Measurements from ENCODE around the gene TMEM232. TPM values are rescaled to one million over a fixed set of nuclear protein-coding genes. Genes with fewer than 3 reads are reported as not detected.

TMEM232 gene
- total RNA-seq, 4 donors from 2014 or later = 3.8 to 13.1 (median 4.1) TPM; not detected in 1

DNA sequence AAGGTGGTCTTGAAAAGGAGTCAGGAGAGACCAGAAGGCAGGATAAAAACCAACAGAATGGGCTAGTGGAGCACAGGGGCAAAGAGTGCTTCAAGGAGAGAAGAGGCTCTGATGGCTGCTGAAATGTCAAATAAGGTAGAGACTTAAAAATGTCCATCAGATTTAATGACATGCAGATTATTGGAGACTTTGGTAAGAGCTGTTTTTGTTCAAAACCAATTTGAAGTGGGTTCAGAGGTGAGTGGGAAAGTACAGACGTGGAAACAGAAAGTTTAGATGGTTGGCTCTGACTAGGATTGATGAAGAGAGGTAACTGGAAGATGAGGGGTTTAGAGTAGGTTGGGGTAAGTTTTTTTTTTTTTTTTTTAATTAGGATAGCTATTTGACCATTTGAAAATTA lies 26.5 kb upstream of the TMEM232 start:
- 63 to 69% methylated on average over 1 of the region's 1 CpG for WGBS, 2 donors (ENCODE audit: low coverage in 1 of 2)
- in situ Hi-C loops (cut with MboI; ENCODE audit: low pct_ligation_motif_present in 1 of 4, low pct_unique_long_range_greater_than_20kb in 1 of 4, low sequenced_read_pairs in 3 of 4) = loop anchor here in 3 of 4 donors (25.0 kb wide), 1 partner anchor 309 kb away; the partner anchor contains the start of gene TSLP (in 3 of the 3)
- intact Hi-C loops (cut with DNase I; ENCODE audit: low total_unique reads) = no loop called here
- no peak for TF ChIP-seq POLR2AphosphoS5 (IDR thresholded peaks at IDR 0.05)
- no peak for TF ChIP-seq POLR2A (IDR thresholded peaks at IDR 0.05)
- no peak for TF ChIP-seq CTCF (IDR thresholded peaks at IDR 0.05)
- no peak for TF ChIP-seq EP300 (IDR thresholded peaks at IDR 0.05; ENCODE audit: low read depth)
- H3K36me3 ChIP-seq = peaks cover 0 to 50% (median 4%) of the 10 kb centered on the region in 4 donors
- no peak overlapping the region for H3K4me3 ChIP-seq
- H3K27ac ChIP-seq = peak overlapping the region in 2 of 4 donors; percentile 20 to 21
- H3K27me3 ChIP-seq = no peaks in the 10 kb centered on the region
- no peaks in the 10 kb centered on the region for H3K9me3 ChIP-seq
- no peak for DNase-seq
- H3K4me1 ChIP-seq = no peaks in the 10 kb centered on the region

GRCh38 chr5:110751902-110752762 lies 25.7 kb upstream of the TMEM232 start:
- Histone ChIP-seq H3K27me3 (no peaks in the 10 kb centered on the region), H3K4me1 (no peaks in the 10 kb centered on the region), H3K4me3 (no peak overlapping the region), H3K27ac (peak overlapping the region in 2 of 4 donors; percentile 20 to 21), H3K9me3 (no peaks in the 10 kb centered on the region), H3K36me3 (peaks cover 0 to 54% (median 4%) of the 10 kb centered on the region in 4 donors)
- DNase-seq = no peak
- in situ Hi-C loops (cut with MboI; ENCODE audit: low pct_ligation_motif_present in 1 of 4, low pct_unique_long_range_greater_than_20kb in 1 of 4, low sequenced_read_pairs in 3 of 4) = loop anchor here in 3 of 4 donors (25.0 kb wide), 1 partner anchor 310 kb away; the partner anchor contains the start of gene TSLP (in 3 of the 3)
- WGBS, 2 donors (ENCODE audit: low coverage in 1 of 2) = 57 to 60% methylated on average over 8 of the region's 8 CpGs
- intact Hi-C loops (cut with DNase I; ENCODE audit: low total_unique reads) = loop anchor here (1.0 kb wide), 1 partner anchor 17 kb away; no protein-coding TSS in a partner anchor
- TF ChIP-seq CTCF (IDR thresholded peaks at IDR 0.05) (no peak), EP300 (IDR thresholded peaks at IDR 0.05; ENCODE audit: low read depth) (no peak), POLR2A (IDR thresholded peaks at IDR 0.05) (no peak), POLR2AphosphoS5 (IDR thresholded peaks at IDR 0.05) (no peak)

GRCh38 chr5:110738812-110739651 lies 12.6 kb upstream of the TMEM232 start, which contains the start of gene SLC25A46:
SLC25A46 (plus strand) TSS chr5:110739007; CDS start chr5:110739120, 113 bp downstream.
- Histone ChIP-seq H3K4me3 (peak within 1 kb of the TSS; percentile 62 to 98 (median 74)), H3K36me3 (no peaks in the 10 kb centered on the region), H3K27me3 (no peaks in the 10 kb centered on the region), H3K9me3 (no peaks in the 10 kb centered on the region), H3K4me1 (peaks cover 6 to 24% (median 14%) of the 10 kb centered on the region in 4 donors), H3K27ac (peak within 1 kb of the TSS; percentile 83 to 95 (median 89))
- WGBS, 2 donors (ENCODE audit: low coverage in 1 of 2) = 0% methylated on average over 3 to 43 of the region's 62 CpGs
- in situ Hi-C loops (cut with MboI; ENCODE audit: low pct_ligation_motif_present in 1 of 4, low pct_unique_long_range_greater_than_20kb in 1 of 4, low sequenced_read_pairs in 3 of 4) = no loop called here
- intact Hi-C loops (cut with DNase I; ENCODE audit: low total_unique reads) = no loop called here
- TF ChIP-seq POLR2AphosphoS5 (IDR thresholded peaks at IDR 0.05) (peak; percentile 77 to 86 (median 79)), POLR2A (IDR thresholded peaks at IDR 0.05) (peak; percentile 77), EP300 (IDR thresholded peaks at IDR 0.05; ENCODE audit: low read depth) (no peak), CTCF (IDR thresholded peaks at IDR 0.05) (no peak)
- peak; percentile 90 for DNase-seq

GRCh38 chr5:110738503-110738811 lies 12.0 kb upstream of the TMEM232 start:
- intact Hi-C loops (cut with DNase I; ENCODE audit: low total_unique reads) = no loop called here
- Histone ChIP-seq H3K9me3 (no peaks in the 10 kb centered on the region), H3K4me1 (peaks cover 6 to 24% (median 14%) of the 10 kb centered on the region in 4 donors), H3K27me3 (no peaks in the 10 kb centered on the region), H3K36me3 (no peaks in the 10 kb centered on the region), H3K4me3 (peak overlapping the region; percentile 62 to 98 (median 74)), H3K27ac (peak overlapping the region; percentile 83 to 95 (median 89))
- no peak for DNase-seq
- 1% methylated on average over 14 of the region's 14 CpGs; no CpG with 5 or more reads in 1 of the 2 donors for WGBS, 2 donors (ENCODE audit: low coverage in 1 of 2)
- in situ Hi-C loops (cut with MboI; ENCODE audit: low pct_ligation_motif_present in 1 of 4, low pct_unique_long_range_greater_than_20kb in 1 of 4, low sequenced_read_pairs in 3 of 4) = no loop called here
- no peak for TF ChIP-seq EP300 (IDR thresholded peaks at IDR 0.05; ENCODE audit: low read depth)

All from transverse colon (tissue), 4 donors.